Testis (tissue), 3 donors: ENCODE measurements around the gene CAPZB. TPM values are rescaled to one million over a fixed set of nuclear protein-coding genes. Genes with fewer than 3 reads are reported as not detected.
A peak's percentile ranks its signal among the peaks of the same experiment; 100 is the strongest.

ENCODE experiments used
- DNase-seq: peaks from one replicate; pipeline ENCODE4 v3.0.0-alpha.2; 2019
- H3K27ac ChIP-seq, 2 donors: fragments of 200-600 bp; sonication (generic); one replicate each; pipeline ENCODE4 v1.5.1; 2019
- H3K27me3 ChIP-seq: fragments of 200-600 bp; sonication (generic); one replicate; pipeline ENCODE4 v1.5.1; 2019
- H3K36me3 ChIP-seq: fragments of 200-600 bp; sonication (generic); one replicate; pipeline ENCODE4 v1.5.1; 2017; ENCODE audit warnings: low read depth; ENCODE audit errors: missing control alignments
- H3K4me1 ChIP-seq: fragments of 200-600 bp; sonication (generic); one replicate; pipeline ENCODE4 v1.5.1; 2019
- H3K4me3 ChIP-seq, 2 donors: fragments of 200-600 bp; sonication (generic); one replicate each; pipeline ENCODE4 v1.5.1; 2017 to 2019
- H3K9me3 ChIP-seq: fragments of 200-600 bp; sonication (generic); one replicate; pipeline ENCODE4 v1.5.1; 2017
- CTCF ChIP-seq, 3 experiments: fragments of 450-650 bp in 2 of 3; fragments of 200-600 bp in 1 of 3; sonication (generic) in 1 of 3; IDR thresholded peaks; one replicate each; pipeline ENCODE4 v1.5.1; 2016 to 2019; ENCODE audit warnings: antibody characterized with exemption in 3 of 3, mild to moderate bottlenecking in 2 of 3, moderate library complexity in 1 of 3
- POLR2A ChIP-seq: fragments of 450-650 bp; IDR thresholded peaks from one replicate; pipeline ENCODE4 v1.6.1; 2017; ENCODE audit warnings: antibody characterized with exemption, mild to moderate bottlenecking, moderate library complexity
- WGBS, 2 donors: methylation state at CpG; one replicate each; pipeline ENCODE4 v1.1.5; 2018; 5-methylcytosine and 5-hydroxymethylcytosine counted together
- intact Hi-C: fragments of 100-400 bp; cut with DNase I; formaldehyde crosslinking; loops from one replicate; pipeline ENCODE4 v1.15.1; 2023; ENCODE audit warnings: low total_unique reads
- polyA plus RNA-seq: library from polyadenylated mRNA; stranded (reverse); fragments of 350-450 nt; fragmentation: Illumina TruSeq; extraction: RNeasy Lipid Tissue Mini Kit (QIAGEN cat#74804); gene quantifications from one replicate; pipeline ENCODE4 v1.2.3, GENCODE V29; 2014; ENCODE audit warnings: low read depth, low replicate concordance; ENCODE audit not compliant: insufficient read depth
- total RNA-seq, 2 donors: library from RNA; depleted of rRNA; stranded (reverse); fragments of >200 nt; gene quantifications; one replicate each; pipeline ENCODE4 v1.2.3, GENCODE V29; 2016

CAPZB gene
- total and polyA plus RNA-seq, 3 donors from 2014 or later: 147 to 502 (median 207) TPM

- peaks cover 37% of the 10 kb centered on the region for H3K4me1 ChIP-seq
- H3K4me3 ChIP-seq: no peak overlapping the region
- WGBS, 2 donors: 84 to 87% methylated on average over 5 of the region's 5 CpGs
- no peaks in the 10 kb centered on the region for H3K27me3 ChIP-seq
- no peaks in the 10 kb centered on the region for H3K9me3 ChIP-seq
- H3K36me3 ChIP-seq: no peaks in the 10 kb centered on the region
- intact Hi-C loops: no loop called here
- no peak for DNase-seq
- H3K27ac ChIP-seq: no peak overlapping the region
- TF ChIP-seq CTCF (IDR thresholded peaks at IDR 0.05) (no peak), POLR2A (no peak)
Measured at GRCh38 chr1:19410393-19410792, 74.9 kb downstream of the CAPZB start.

GRCh38 chr1:19409477-19410341 is 75.6 kb downstream of the CAPZB start:
- no peak for DNase-seq
- intact Hi-C loops: no loop called here
- H3K27ac ChIP-seq: no peak overlapping the region

GRCh38 chr1:19407494-19408096 is 77.7 kb downstream of the CAPZB start:
- Histone ChIP-seq H3K4me1 (peaks cover 15% of the 10 kb centered on the region), H3K36me3 (no peaks in the 10 kb centered on the region), H3K9me3 (no peaks in the 10 kb centered on the region), H3K27me3 (no peaks in the 10 kb centered on the region), H3K4me3 (no peak overlapping the region), H3K27ac (peak overlapping the region in 1 of 2 donors; percentile 53)
- TF ChIP-seq CTCF (IDR thresholded peaks at IDR 0.05): no peak
- TF ChIP-seq POLR2A: no peak
- intact Hi-C loops: no loop called here
- no peak for DNase-seq
- 66 to 67% methylated on average over 8 of the region's 8 CpGs for WGBS, 2 donors

More at GRCh38 chr1:19409477-19410341, 75.6 kb downstream of the CAPZB start:
- no peaks in the 10 kb centered on the region for H3K9me3 ChIP-seq
- TF ChIP-seq CTCF (IDR thresholded peaks at IDR 0.05): no peak
- H3K27me3 ChIP-seq: no peaks in the 10 kb centered on the region
- no peak overlapping the region for H3K4me3 ChIP-seq
- no peaks in the 10 kb centered on the region for H3K36me3 ChIP-seq
- peaks cover 33% of the 10 kb centered on the region for H3K4me1 ChIP-seq
- WGBS, 2 donors: 96 to 97% methylated on average over 7 of the region's 7 CpGs

- Histone ChIP-seq H3K4me1 (peaks cover 21% of the 10 kb centered on the region), H3K27me3 (no peaks in the 10 kb centered on the region)
Measured at GRCh38 chr1:19406680-19407079, 78.7 kb downstream of the CAPZB start.

More at GRCh38 chr1:19406680-19407079, 78.7 kb downstream of the CAPZB start:
- Histone ChIP-seq H3K27ac (no peak overlapping the region), H3K4me3 (no peak overlapping the region), H3K36me3 (no peaks in the 10 kb centered on the region), H3K9me3 (no peaks in the 10 kb centered on the region)
- no peak for DNase-seq
- TF ChIP-seq POLR2A (no peak), CTCF (IDR thresholded peaks at IDR 0.05) (no peak)
- intact Hi-C loops: no loop called here
- 93 to 97% methylated on average over 5 of the region's 5 CpGs for WGBS, 2 donors
